GM21447 (cell line): ENCODE measurements around the gene KRTAP10-8.
"Not testable (repeated sequence)": the region's sequence is repeated elsewhere in the genome, so short reads cannot be mapped to it uniquely, and the experiment has no call there.

Experiments used
- ATAC-seq: cut with Tn5 transposase; IDR thresholded peaks from one replicate; pipeline ENCODE4 v1.9.1; 2021; ENCODE audit not compliant: unreplicated experiment

The KRTAP10-8 gene

GRCh38 chr21:44612029-44612486 is at the start of gene KRTAP10-8:
KRTAP10-8 (plus strand) TSS chr21:44612079; CDS start chr21:44612101, 22 bp downstream.
- ATAC-seq: no peak

- ATAC-seq: no peak
Observed at GRCh38 chr21:44564099-44564498, 47.8 kb upstream of the KRTAP10-8 start.

GRCh38 chr21:44564886-44565598 is 46.8 kb upstream of the KRTAP10-8 start:
- ATAC-seq: no peak

- no peak for ATAC-seq
Observed at GRCh38 chr21:44566403-44566802, 45.5 kb upstream of the KRTAP10-8 start.

- no peak for ATAC-seq
Observed at GRCh38 chr21:44567481-44568171, 44.3 kb upstream of the KRTAP10-8 start.

GRCh38 chr21:44568261-44568660 is 43.6 kb upstream of the KRTAP10-8 start:
- no peak for ATAC-seq

- no peak for ATAC-seq
Observed at GRCh38 chr21:44568667-44569556, 43.0 kb upstream of the KRTAP10-8 start.

GRCh38 chr21:44569861-44570517 is 41.9 kb upstream of the KRTAP10-8 start:
- ATAC-seq: no peak

- ATAC-seq: no peak
Observed at GRCh38 chr21:44571296-44571695, 40.6 kb upstream of the KRTAP10-8 start.

- no peak for ATAC-seq
Observed at GRCh38 chr21:44571844-44572782, 39.8 kb upstream of the KRTAP10-8 start.

GRCh38 chr21:44572959-44573583 is 38.8 kb upstream of the KRTAP10-8 start:
- no peak for ATAC-seq

- not testable (repeated sequence) for ATAC-seq
Observed at GRCh38 chr21:44573630-44574456, 38.0 kb upstream of the KRTAP10-8 start, which contains the start of gene KRTAP10-4. KRTAP10-4 (plus strand) TSS chr21:44573729; CDS start chr21:44573759, 30 bp downstream.

- no peak for ATAC-seq
Observed at GRCh38 chr21:44574457-44575306, 37.2 kb upstream of the KRTAP10-8 start.

- no peak for ATAC-seq
Observed at GRCh38 chr21:44575307-44576024, 36.4 kb upstream of the KRTAP10-8 start.

GRCh38 chr21:44576025-44576420 is 35.9 kb upstream of the KRTAP10-8 start:
- no peak for ATAC-seq

- no peak for ATAC-seq
Observed at GRCh38 chr21:44578371-44579055, 33.4 kb upstream of the KRTAP10-8 start.
